DOHH2 (cell line): Measurements from ENCODE around the gene BACE2.
"Not testable (repeated sequence)": the region's sequence is repeated elsewhere in the genome, so short reads cannot be mapped to it uniquely, and the experiment has no call there.

Experiments used
- H3F3A ChIP-seq: fragments of 200-600 bp; sonication (generic), shearing (Covaris generic); 2 replicates; pipeline ENCODE4 v1.6.0; 2016; ENCODE audit warnings: antibody characterized with exemption, mild to moderate bottlenecking; ENCODE audit not compliant: control insufficient read depth, insufficient read depth
- H3K27ac ChIP-seq: fragments of 200-600 bp; sonication (generic); 2 replicates; pipeline ENCODE4 v1.5.1; 2014; ENCODE audit warnings: low read depth, mild to moderate bottlenecking, low read length, moderate library complexity
- H3K27me3 ChIP-seq: fragments of 200-600 bp; sonication (generic); 2 replicates; pipeline ENCODE4 v1.6.1; 2014; ENCODE audit warnings: mild to moderate bottlenecking, low read length, mixed read lengths; ENCODE audit not compliant: control insufficient read depth
- H3K36me3 ChIP-seq: fragments of 200-600 bp; sonication (generic); 2 replicates; pipeline ENCODE4 v1.6.1; 2014; ENCODE audit warnings: mild to moderate bottlenecking, low read length, moderate library complexity, mixed read lengths; ENCODE audit not compliant: control insufficient read depth
- H3K4me1 ChIP-seq: fragments of 200-600 bp; sonication (generic); 2 replicates; pipeline ENCODE4 v1.6.1; 2014; ENCODE audit warnings: mild to moderate bottlenecking, low read length, mixed read lengths; ENCODE audit not compliant: control insufficient read depth
- H3K4me2 ChIP-seq: fragments of 200-600 bp; sonication (generic); 2 replicates; pipeline ENCODE4 v1.6.0; 2014; ENCODE audit warnings: mild to moderate bottlenecking, low read length, moderate library complexity
- H3K4me3 ChIP-seq: fragments of 200-600 bp; sonication (generic); 2 replicates; pipeline ENCODE4 v1.5.1; 2014; ENCODE audit warnings: mild to moderate bottlenecking, low read length, mixed read lengths
- H3K79me2 ChIP-seq: fragments of 200-600 bp; sonication (generic); 2 replicates; pipeline ENCODE4 v1.6.1; 2014; ENCODE audit warnings: mild to moderate bottlenecking, low read length, mixed read lengths; ENCODE audit not compliant: control insufficient read depth
- H3K9me2 ChIP-seq: fragments of 200-600 bp; sonication (generic); replicated peaks from 2 replicates; pipeline ENCODE4 v1.6.1; 2014; ENCODE audit warnings: mild to moderate bottlenecking, low read length, mixed read lengths; ENCODE audit not compliant: control insufficient read depth
- H3K9me3 ChIP-seq: fragments of 200-600 bp; sonication (generic); 2 replicates; pipeline ENCODE4 v1.6.1; 2014; ENCODE audit warnings: antibody characterized with exemption, low read length, mixed read lengths; ENCODE audit not compliant: control insufficient read depth, insufficient read depth
- H4K20me1 ChIP-seq: fragments of 200-600 bp; sonication (generic); 2 replicates; pipeline ENCODE4 v1.6.0; 2014; ENCODE audit warnings: low read depth, mild to moderate bottlenecking, antibody characterized with exemption, low read length, moderate library complexity; ENCODE audit not compliant: control insufficient read depth, insufficient read depth
- CTCF ChIP-seq: fragments of 200-600 bp; sonication (generic); IDR thresholded peaks from one replicate; pipeline ENCODE4 v1.5.1; 2014; ENCODE audit warnings: antibody characterized with exemption, mild to moderate bottlenecking, low read depth, low read length; ENCODE audit not compliant: poor library complexity, severe bottlenecking
- EZH2phosphoT487 ChIP-seq: fragments of 200-600 bp; sonication (generic); IDR thresholded peaks from 2 replicates; pipeline ENCODE4 v1.6.1; 2017; ENCODE audit warnings: borderline replicate concordance, mild to moderate bottlenecking, antibody characterized with exemption, low read length, moderate library complexity, mixed read lengths

The BACE2 gene

DNA sequence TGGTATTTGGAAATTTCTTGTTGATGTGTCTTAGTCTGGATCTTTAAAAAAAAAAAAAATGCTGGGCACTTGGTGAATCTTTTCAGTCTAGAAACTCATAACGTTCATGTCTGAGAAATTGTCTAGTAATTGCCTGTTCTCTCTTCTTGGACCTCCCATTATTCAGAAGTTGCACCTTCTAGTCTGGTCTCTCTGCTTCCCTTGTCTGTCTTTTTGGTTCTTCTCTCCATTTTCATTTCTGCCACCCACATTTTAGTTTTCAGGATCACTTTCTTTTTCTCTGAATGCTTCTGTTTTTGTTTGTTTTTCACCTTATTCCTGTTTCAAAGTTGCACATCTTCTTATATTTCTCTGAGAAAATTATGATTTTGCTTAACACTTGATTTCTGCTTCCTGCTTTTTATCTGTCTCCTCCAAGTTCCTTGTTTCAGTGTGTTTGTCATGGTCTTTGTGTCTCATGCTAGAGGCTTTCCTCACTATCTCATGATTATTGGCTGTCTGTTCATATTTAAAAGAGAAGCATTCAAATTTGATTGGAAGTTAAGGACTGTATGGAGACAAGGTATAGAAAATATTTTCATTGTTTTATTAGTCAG lies 21.3 kb downstream of the BACE2 start:
- no peaks in the 10 kb centered on the region for H3K4me1 ChIP-seq
- no peak overlapping the region for H3K4me3 ChIP-seq
- H3K9me2 ChIP-seq = no peaks in the 10 kb centered on the region
- H3K27me3 ChIP-seq = no peaks in the 10 kb centered on the region
- H3K4me2 ChIP-seq = no peak overlapping the region
- H3K9me3 ChIP-seq = no peaks in the 10 kb centered on the region
- no peaks in the 10 kb centered on the region for H4K20me1 ChIP-seq
- H3K36me3 ChIP-seq = no peaks in the 10 kb centered on the region
- no peak overlapping the region for H3K27ac ChIP-seq
- no peaks in the 10 kb centered on the region for H3F3A ChIP-seq
- H3K79me2 ChIP-seq = no peaks in the 10 kb centered on the region
- TF ChIP-seq CTCF (no peak), EZH2phosphoT487 (no peak)

DNA sequence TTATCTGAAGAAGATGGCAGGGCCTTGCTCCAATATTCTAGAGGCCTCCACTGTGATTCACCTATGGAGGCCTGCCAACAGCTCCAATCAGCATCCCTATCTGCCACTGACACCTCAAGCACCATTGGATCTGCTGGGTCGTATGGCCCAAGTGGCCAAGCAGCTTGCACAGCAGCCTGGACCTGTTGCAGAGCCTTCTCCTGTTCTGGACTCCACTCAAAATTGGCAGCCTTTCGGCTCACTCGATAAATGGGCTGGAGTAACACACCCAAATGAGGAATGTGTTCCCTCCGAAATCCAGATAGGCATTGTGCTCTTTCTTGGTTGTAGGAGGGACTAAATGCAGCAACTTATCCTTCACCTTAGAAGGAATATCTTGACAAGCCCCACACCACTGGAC lies 24.6 kb downstream of the BACE2 start:
- H3K9me3 ChIP-seq, H3F3A ChIP-seq, H3K4me2 ChIP-seq, H3K79me2 ChIP-seq, H3K4me1 ChIP-seq, H4K20me1 ChIP-seq, H3K27ac ChIP-seq, H3K27me3 ChIP-seq, H3K9me2 ChIP-seq, H3K36me3 ChIP-seq, H3K4me3 ChIP-seq: not testable (repeated sequence)

GRCh38 chr21:41195311-41195710 lies 27.4 kb downstream of the BACE2 start:
- Histone ChIP-seq H4K20me1 (no peaks in the 10 kb centered on the region), H3K27ac (no peak overlapping the region), H3K79me2 (no peaks in the 10 kb centered on the region), H3K36me3 (no peaks in the 10 kb centered on the region), H3K27me3 (no peaks in the 10 kb centered on the region), H3K4me2 (no peak overlapping the region), H3K4me1 (no peaks in the 10 kb centered on the region), H3K9me3 (no peaks in the 10 kb centered on the region), H3K9me2 (no peaks in the 10 kb centered on the region), H3K4me3 (no peak overlapping the region), H3F3A (no peaks in the 10 kb centered on the region)
- TF ChIP-seq EZH2phosphoT487 (no peak), CTCF (no peak)

DNA sequence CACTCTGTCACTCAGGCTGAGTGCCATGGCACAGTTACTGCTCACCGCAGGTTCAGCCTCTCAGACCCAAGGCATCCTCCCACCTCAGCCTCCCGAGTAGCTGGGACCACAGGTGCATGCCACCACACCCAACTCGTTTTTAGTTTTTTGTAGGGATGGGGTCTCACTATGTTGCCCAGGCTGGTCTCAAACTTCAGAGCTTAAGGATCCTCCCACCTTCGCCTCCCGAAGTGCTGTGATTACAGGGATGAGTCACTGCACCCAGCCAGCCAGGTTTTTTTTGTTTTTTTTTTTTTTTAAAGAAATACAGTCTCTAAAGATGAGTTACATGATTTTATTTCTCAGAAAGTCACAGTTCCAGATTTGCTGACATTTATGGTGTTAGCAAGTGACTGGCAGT lies 29.0 kb downstream of the BACE2 start:
- TF ChIP-seq CTCF (no peak), EZH2phosphoT487 (no peak)
- Histone ChIP-seq H3K4me1 (no peaks in the 10 kb centered on the region), H3K9me2 (no peaks in the 10 kb centered on the region), H3K4me3 (no peak overlapping the region), H3K27ac (no peak overlapping the region), H3K9me3 (no peaks in the 10 kb centered on the region), H3K27me3 (no peaks in the 10 kb centered on the region), H4K20me1 (no peaks in the 10 kb centered on the region), H3K36me3 (no peaks in the 10 kb centered on the region), H3K79me2 (no peaks in the 10 kb centered on the region), H3K4me2 (no peak overlapping the region), H3F3A (no peaks in the 10 kb centered on the region)
